Umbilical cord (tissue), 2 donors: ENCODE data around the gene RAF1. TPM values are rescaled to one million over a fixed set of nuclear protein-coding genes. Genes with fewer than 3 reads are reported as not detected.
"Not testable (repeated sequence)": the region's sequence is repeated elsewhere in the genome, so short reads cannot be mapped to it uniquely, and the experiment has no call there.

Experiments
- DNase-seq: peaks from one replicate; pipeline ENCODE4 v3.0.0-alpha.2; 2015; ENCODE audit warnings: low spot score
- total RNA-seq: library from RNA; depleted of rRNA; stranded (reverse); fragments of >200 nt; gene quantifications from one replicate; pipeline ENCODE4 v1.2.3, GENCODE V29; 2014; ENCODE audit warnings: low replicate concordance; ENCODE audit not compliant: insufficient read depth

The RAF1 gene
- total RNA-seq, result 120 TPM

GRCh38 chr3:12663936-12664908, at the start of gene RAF1:
RAF1 (minus strand) TSS chr3:12664117; CDS start chr3:12618721, 45,396 bp downstream.
- DNase-seq, result peak; percentile 99

DNA sequence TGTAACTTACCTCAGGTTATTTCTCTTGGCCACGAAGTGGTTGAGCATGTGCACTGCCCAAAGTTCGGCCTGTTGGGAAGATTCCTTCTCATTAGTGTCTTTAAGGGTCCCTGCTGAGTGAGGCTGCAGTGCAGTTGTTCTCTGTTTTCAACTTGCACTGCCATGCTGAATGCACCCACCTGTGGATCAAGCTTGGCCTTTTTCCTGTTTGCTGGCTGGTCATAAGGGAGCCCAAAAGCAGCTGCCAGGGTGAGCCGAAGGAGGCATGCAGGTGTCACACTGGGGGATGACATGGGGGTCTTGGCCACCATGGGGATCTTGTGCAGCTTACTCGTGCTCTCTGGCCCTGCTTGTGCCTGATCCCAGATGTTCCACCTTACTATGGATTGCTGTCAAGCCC, 46.1 kb upstream of the RAF1 start:
- no peak for DNase-seq

DNA sequence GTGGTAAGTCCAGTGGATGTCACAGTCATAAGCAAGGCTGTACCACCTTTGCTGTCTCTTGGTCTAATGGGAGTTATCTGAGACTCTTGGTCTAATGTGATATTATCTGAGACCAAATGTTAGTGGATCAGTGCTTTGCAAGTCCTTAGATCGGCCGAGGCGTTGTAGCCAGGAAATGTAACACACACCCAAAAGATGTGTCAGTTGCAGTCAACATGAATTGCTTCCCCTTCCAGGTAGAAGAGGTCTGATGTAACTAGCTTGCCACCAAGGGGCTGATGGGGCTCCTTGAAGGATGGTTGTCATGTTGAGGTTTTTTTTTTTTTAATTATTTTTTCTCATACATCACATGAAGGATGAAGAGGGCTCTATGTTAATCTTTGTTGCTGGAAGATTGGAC, 45.4 kb upstream of the RAF1 start:
- no peak for DNase-seq

GRCh38 chr3:12708584-12709192, 44.8 kb upstream of the RAF1 start:
- DNase-seq, result peak; percentile 31

DNA sequence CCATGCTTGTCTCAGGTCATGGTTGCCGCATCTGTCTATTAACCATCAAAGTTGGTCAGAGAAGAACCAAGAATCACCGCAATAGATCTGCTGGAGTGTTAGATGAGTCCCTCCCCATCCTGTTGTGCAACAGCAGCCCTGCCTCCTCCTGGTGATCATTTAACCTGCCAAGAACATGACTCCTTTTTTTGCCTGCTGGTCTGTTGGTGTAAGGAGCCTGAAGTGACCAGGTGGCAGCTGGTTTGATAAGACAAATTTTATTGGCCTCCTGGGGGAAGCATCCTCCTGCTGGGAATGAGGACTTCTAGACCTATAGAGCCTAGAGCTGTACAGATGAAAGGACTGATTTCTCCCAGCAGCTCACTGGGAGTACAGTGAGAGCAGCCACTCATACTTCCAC, 43.5 kb upstream of the RAF1 start:
- DNase-seq, result no peak

GRCh38 chr3:12706504-12707253, 42.8 kb upstream of the RAF1 start:
- peak; percentile 38 for DNase-seq

DNA sequence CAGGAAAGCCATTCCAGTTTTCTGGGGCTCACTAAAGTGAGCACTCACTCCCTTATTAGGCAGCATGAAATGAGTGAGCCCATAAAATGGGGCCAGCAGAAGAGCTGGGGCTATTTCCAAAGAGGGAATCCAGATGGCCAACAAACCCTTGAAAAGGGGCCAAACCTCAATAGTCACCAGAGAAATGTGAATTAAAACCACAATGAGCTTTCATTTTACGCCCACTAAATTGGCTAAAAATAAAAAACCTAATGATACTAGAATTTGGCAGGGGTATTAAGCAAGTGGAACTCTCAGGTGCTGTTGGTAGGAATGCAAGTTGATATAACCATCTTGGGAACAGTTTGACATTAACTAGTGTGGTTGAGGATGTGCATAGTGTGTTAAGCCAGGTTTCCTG, 42.1 kb upstream of the RAF1 start:
- DNase-seq, result no peak

- no peak for DNase-seq
Observed at GRCh38 chr3:12705374-12705926, 41.5 kb upstream of the RAF1 start.

DNA sequence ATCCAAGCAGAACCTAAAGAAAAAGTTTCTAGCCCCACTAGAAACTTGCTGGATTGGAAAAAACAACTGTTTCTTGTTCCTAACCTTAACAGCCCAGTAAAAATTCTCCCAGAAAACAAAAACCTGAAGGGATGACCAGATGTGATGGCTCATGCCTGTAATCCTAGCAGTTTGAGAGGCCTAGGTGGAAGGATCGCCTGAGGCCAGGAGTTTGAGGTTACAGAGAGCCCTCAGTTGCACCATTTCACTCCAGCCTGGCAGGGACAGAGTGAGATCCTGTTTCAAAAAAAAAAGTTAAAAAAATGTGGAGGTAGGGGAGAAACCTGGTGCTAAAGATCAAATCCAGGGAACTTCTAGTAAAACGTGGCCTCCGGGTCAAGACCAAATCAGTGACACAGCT, 38.6 kb upstream of the RAF1 start:
- no peak for DNase-seq

DNA sequence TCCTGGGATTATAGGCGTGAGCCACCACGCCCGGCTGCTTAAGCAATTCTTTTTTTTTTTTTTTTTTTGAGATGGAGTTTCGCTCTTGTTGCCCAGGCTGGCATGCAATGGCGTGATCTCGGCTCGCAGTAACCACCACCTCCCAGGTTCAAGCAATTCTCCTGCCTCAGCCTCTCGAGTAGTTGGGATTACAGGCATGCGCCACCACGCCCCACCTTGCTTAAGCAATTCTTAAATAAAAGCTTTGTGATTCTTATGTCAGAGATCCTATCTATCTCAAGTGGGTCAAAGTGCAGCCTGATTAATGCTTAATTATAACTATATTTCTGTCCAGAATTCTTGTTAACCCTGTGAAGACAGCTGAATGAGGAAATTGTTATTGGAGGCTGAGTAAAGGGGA, 37.7 kb upstream of the RAF1 start:
- DNase-seq, result not testable (repeated sequence)

DNA sequence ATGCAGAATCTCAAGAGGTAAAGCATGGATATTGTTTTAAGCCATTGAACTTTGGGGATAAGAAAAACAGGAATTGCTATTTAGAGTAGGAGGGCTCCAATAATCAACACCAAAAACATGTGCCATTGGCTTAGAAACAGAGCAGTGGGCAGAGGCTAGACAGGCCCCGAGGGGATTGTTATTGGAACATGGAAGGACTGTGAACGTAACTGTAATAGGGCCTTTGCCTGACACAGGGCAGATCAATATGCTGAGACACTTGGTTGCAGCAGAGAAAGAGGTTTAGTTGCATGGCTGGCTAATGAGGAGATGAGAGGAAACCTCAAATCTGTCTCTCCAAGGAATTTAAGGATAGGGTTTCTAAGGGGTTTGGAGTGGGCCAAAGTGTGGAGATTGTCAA, 36.9 kb upstream of the RAF1 start:
- no peak for DNase-seq

DNA sequence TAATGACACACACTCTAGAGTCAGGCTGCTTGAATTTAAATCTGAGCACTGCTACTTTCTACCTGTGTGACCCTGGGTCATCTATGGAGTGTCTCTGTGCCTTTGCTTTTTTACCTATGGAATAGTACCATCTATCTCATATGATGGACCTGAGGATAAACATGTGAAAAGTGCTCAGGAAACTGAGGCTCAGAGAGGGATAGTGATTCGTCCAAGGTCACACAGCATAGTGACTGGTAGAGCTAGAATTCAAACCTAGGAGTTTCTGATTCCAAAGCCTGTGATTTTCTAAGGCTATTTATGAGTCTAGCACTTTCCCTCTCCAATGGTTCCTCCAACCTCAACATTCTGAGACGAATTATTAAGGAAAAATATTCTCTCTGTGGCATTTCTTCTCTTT, 32.0 kb upstream of the RAF1 start:
- no peak for DNase-seq

GRCh38 chr3:12695112-12695511, 31.2 kb upstream of the RAF1 start:
- DNase-seq, result no peak

GRCh38 chr3:12692444-12692843, 28.5 kb upstream of the RAF1 start:
- DNase-seq, result no peak

DNA sequence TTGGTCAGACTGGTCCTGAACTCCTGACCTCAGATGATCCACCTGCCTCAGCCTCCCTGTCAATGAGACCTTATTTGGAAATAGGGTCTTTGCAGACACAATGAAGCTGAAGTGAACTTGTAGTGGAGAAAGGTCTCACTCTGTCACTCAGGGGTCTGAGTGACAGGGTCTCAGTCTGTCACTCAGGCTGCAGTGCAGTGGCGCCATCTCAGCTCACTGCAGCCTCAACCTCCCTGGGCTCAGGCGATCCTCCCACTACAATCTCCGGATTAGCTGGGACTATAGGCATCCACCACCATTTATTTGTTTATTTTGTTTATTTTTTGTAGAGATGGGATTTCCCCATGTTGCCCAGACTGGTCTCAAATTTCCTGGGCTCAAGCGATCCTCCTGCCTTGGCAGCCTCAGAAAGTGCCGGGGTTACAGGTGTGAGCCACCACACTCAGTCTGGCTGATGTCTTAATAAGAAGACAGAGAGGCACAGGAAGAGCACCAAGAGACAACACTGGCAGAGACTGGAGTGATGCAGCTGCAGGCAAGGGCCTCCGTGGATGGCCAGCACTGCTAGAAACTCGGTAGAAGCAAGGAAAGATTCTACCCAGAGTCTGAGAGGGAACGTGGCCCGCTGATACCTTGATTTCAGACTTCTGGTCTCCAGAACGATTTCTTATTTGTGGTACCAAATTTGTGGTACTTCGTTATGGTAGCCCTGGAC, 26.2 kb upstream of the RAF1 start:
- no peak for DNase-seq

GRCh38 chr3:12687948-12688347, 24.0 kb upstream of the RAF1 start:
- no peak for DNase-seq

GRCh38 chr3:12686096-12686495, 22.2 kb upstream of the RAF1 start:
- DNase-seq, result no peak

DNA sequence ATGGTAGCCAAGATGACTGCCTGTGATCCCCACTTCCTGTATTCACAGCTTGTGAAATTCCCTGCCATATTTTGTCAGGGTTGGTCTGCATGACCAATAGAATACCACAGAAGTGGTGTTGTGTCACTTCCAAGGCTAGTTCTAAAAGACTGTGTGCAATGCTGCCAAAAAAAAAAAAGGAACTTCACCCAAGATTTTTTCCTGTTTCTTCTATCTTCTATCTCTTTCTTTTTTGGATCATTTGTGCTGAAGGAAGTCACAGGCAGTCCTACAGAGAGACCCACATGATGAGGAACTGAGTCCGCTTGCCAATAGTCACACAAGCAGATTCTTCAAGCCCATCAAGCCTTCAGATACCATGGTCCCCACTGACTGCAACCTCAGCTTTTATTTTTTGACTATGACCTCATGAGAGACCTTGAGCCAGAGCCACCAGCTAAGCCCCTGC, 18.1 kb upstream of the RAF1 start:
- DNase-seq, result peak; percentile 24

- DNase-seq, result no peak
Observed at GRCh38 chr3:12681089-12681942, 17.4 kb upstream of the RAF1 start.

DNA sequence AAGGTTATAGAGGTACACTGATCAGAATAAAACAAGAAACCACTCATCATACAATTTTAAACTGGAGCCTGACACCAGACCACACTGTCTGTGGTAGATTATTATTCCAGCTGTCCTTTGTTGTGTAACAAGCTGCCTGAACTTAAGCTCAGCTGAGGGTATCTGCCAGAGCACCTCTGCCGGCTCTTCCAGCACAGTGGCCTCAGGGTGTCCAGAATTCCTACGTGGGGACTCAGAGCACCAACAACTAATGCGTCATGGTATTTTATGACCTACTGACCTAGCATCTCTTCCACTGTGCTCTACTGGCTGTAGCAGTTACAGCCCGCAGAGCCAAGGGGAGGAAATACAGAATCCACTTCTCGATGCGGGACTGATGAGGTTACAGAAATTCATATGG, 15.6 kb upstream of the RAF1 start:
- DNase-seq, result peak; percentile 33
